Mesenchymal stem cell (in vitro differentiated cells and primary cell): ENCODE data around the gene PRKCI.

Experiments used
- DNase-seq: peaks from one replicate; pipeline ENCODE4 v3.0.0-alpha.2; 2013
- H2AFZ ChIP-seq: one replicate; pipeline ENCODE4 v1.6.1; 2013; ENCODE audit warnings: low read depth, mild to moderate bottlenecking, control low read depth, inconsistent platforms, low read length, moderate library complexity
- H2AK5ac ChIP-seq: 2 replicates; pipeline ENCODE4 v1.6.1; 2013; ENCODE audit warnings: low read length, moderate library complexity, mild to moderate bottlenecking, inconsistent platforms; ENCODE audit not compliant: severe bottlenecking
- H2BK120ac ChIP-seq: one replicate; pipeline ENCODE4 v1.6.1; 2013; ENCODE audit warnings: low read depth, mild to moderate bottlenecking, inconsistent platforms, low read length, moderate library complexity
- H2BK12ac ChIP-seq, 2 experiments: one replicate each; pipeline ENCODE4 v1.6.1; 2013; ENCODE audit warnings: inconsistent platforms in 2 of 2, low read length in 2 of 2, mild to moderate bottlenecking in 2 of 2, moderate library complexity in 2 of 2, control low read depth in 1 of 2
- H2BK15ac ChIP-seq: one replicate; pipeline ENCODE4 v1.6.1; 2013; ENCODE audit warnings: mild to moderate bottlenecking, low read depth, inconsistent platforms; ENCODE audit not compliant: poor library complexity, severe bottlenecking
- H2BK5ac ChIP-seq: 2 replicates; pipeline ENCODE4 v1.6.1; 2013; ENCODE audit warnings: low read depth, mild to moderate bottlenecking, low read length, control low read depth, inconsistent platforms; ENCODE audit not compliant: poor library complexity, severe bottlenecking
- H3K14ac ChIP-seq, 2 experiments: one replicate each; pipeline ENCODE4 v1.6.1; 2013; ENCODE audit warnings: inconsistent platforms in 2 of 2, low read length in 2 of 2, control low read depth in 1 of 2, mild to moderate bottlenecking in 1 of 2, moderate library complexity in 1 of 2
- H3K18ac ChIP-seq, 2 experiments: one replicate each; pipeline ENCODE4 v1.6.1; 2013; ENCODE audit warnings: inconsistent platforms in 2 of 2, low read length in 2 of 2, control low read depth in 1 of 2, low read depth in 1 of 2, mild to moderate bottlenecking in 1 of 2
- H3K23ac ChIP-seq, 2 experiments: one replicate each; pipeline ENCODE4 v1.6.1; 2013; ENCODE audit warnings: inconsistent platforms in 2 of 2, low read length in 2 of 2, mild to moderate bottlenecking in 2 of 2, moderate library complexity in 2 of 2, control low read depth in 1 of 2
- H3K27ac ChIP-seq: 2 replicates; pipeline ENCODE4 v1.5.1; 2013; ENCODE audit warnings: mild to moderate bottlenecking, moderate library complexity, low read length, control low read depth, inconsistent platforms; ENCODE audit not compliant: poor library complexity, severe bottlenecking
- H3K27me3 ChIP-seq, 2 experiments: 2 replicates each; pipeline versions ENCODE4 v1.6.1 to v1.7.0; 2013; ENCODE audit warnings: low read length in 2 of 2, mild to moderate bottlenecking in 2 of 2, moderate library complexity in 2 of 2, control low read depth in 1 of 2, inconsistent platforms in 1 of 2; ENCODE audit not compliant: control insufficient read depth in 1 of 2, insufficient read depth in 1 of 2
- H3K36me3 ChIP-seq, 2 experiments: 2 replicates each; pipeline versions ENCODE4 v1.6.1 to v1.7.0; 2013; ENCODE audit warnings: low read length in 2 of 2, control low read depth in 1 of 2, inconsistent platforms in 1 of 2, low read depth in 1 of 2, mild to moderate bottlenecking in 1 of 2; ENCODE audit not compliant: insufficient read depth in 2 of 2, control insufficient read depth in 1 of 2
- H3K4ac ChIP-seq, 2 experiments: one replicate each; pipeline ENCODE4 v1.6.1; 2013; ENCODE audit warnings: inconsistent platforms in 2 of 2, low read length in 2 of 2, mild to moderate bottlenecking in 2 of 2, moderate library complexity in 2 of 2, control low read depth in 1 of 2, low read depth in 1 of 2
- H3K4me1 ChIP-seq: 2 replicates; pipeline ENCODE4 v1.6.1; 2013; ENCODE audit warnings: low read depth, low read length, control low read depth; ENCODE audit not compliant: control insufficient read depth, insufficient read depth
- H3K4me2 ChIP-seq: 2 replicates; pipeline ENCODE4 v1.6.1; 2013; ENCODE audit warnings: low read length, mild to moderate bottlenecking, inconsistent platforms; ENCODE audit not compliant: poor library complexity, severe bottlenecking
- H3K4me3 ChIP-seq, 2 experiments: 2 replicates each; pipeline versions ENCODE4 v1.5.1 to v1.7.0; 2013; ENCODE audit warnings: low read length in 2 of 2, mild to moderate bottlenecking in 2 of 2, control low read depth in 1 of 2, low read depth in 1 of 2; ENCODE audit not compliant: insufficient read depth in 1 of 2
- H3K79me1 ChIP-seq: replicated peaks from 2 replicates; pipeline ENCODE4 v1.6.1; 2013; ENCODE audit warnings: mild to moderate bottlenecking, control low read depth, low read length, inconsistent platforms; ENCODE audit not compliant: poor library complexity, severe bottlenecking
- H3K9ac ChIP-seq: 2 replicates; pipeline ENCODE4 v1.7.0; 2013; ENCODE audit warnings: mild to moderate bottlenecking, low read length, moderate library complexity
- H3K9me3 ChIP-seq: 2 replicates; pipeline ENCODE4 v1.7.0; 2013; ENCODE audit warnings: mild to moderate bottlenecking, low read length; ENCODE audit not compliant: control insufficient read depth
- H4K8ac ChIP-seq: one replicate; pipeline ENCODE4 v1.6.1; 2013; ENCODE audit warnings: inconsistent platforms, mild to moderate bottlenecking, low read length, moderate library complexity
- H4K91ac ChIP-seq: one replicate; pipeline ENCODE4 v1.6.1; 2013; ENCODE audit warnings: mild to moderate bottlenecking, low read length, inconsistent platforms
- WGBS: methylation state at CpG from one replicate; pipeline ENCODE4 v1.1.7; 2013; ENCODE audit warnings: mixed read lengths; 5-methylcytosine and 5-hydroxymethylcytosine counted together

PRKCI gene

DNA sequence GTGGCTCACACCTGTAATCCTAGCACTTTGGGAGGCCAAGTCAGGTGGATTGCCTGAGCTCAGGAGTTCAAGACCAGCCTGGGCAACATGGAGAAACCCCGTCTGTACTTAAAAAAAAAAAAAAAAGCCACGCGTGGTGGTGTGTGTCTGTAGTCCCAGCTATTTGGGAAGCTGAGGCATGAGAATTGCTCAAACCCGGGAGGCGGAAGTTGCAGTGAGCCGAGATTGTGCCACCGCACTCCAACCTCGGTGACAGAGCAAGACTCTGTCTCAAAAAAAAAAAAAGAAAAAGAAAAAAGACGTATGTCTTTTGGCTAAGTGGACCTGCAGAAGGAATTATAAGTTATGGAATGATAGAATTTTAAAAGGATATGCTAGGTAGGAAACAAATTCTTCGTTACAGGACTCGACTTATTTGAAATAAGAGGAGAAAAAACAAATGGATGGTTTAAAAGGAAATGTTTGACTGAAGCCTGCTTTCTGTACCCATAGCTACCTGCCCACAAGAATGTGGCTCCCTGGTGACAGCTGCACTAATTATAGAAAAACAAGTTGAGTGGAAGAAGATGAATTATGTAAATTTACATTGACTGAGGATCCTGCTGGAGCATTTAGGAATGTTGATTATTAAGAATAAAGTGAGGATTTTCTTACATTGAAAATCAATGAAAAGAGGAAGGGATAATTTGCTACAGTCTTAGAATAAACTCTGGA lies 99.3 kb downstream of the PRKCI start:
- Histone ChIP-seq H3K36me3 (no peaks in the 10 kb centered on the region), H4K8ac (no peak overlapping the region), H4K91ac (no peak overlapping the region), H2AFZ (no peak overlapping the region), H3K9ac (no peak overlapping the region), H3K4ac (no peak overlapping the region), H3K18ac (no peak overlapping the region), H2BK120ac (no peak overlapping the region), H3K14ac (no peak overlapping the region), H3K27me3 (no peaks in the 10 kb centered on the region), H3K4me1 (peaks cover 6% of the 10 kb centered on the region), H3K27ac (no peak overlapping the region), H3K4me3 (no peak overlapping the region), H3K4me2 (no peak overlapping the region), H3K9me3 (no peaks in the 10 kb centered on the region), H3K79me1 (no peaks in the 10 kb centered on the region), H2AK5ac (no peak overlapping the region), H3K23ac (no peak overlapping the region), H2BK5ac (no peak overlapping the region), H2BK15ac (no peak overlapping the region), H2BK12ac (no peak overlapping the region)
- no peak for DNase-seq
- 96% methylated on average over 11 of the region's 11 CpGs for WGBS

DNA sequence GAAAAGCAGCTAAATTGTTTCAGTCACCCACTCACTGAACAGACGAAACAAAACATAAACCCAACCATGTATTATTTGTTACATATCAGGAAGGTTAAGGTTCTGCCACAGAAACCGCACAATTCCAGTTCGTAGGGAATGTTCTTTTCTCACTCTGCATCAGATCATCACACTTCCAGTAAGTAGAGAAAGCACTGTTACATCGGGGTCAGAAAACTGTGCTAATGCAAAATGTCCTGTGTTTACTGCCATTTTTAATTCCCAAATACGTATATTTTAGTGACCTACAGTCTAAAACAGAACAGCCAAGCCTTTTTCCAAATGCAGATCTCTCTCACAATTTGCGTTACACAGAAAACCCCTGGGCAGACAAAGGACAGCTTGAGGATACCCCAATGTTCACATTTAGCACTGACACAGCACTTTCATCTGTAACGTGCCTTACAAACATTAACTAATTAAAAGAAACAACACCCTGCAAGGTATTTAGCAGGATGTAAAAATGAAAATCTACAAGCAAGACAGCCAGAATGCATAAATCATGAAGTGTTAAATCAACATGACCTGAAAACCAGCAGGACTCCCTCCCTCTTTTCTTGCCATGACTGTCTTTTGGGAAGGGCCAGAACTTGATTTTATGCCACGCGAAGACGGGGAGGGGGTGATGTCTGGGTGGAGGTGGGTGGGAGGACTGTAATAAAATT lies 100.5 kb downstream of the PRKCI start:
- no peak overlapping the region for H4K8ac ChIP-seq
- H3K9ac ChIP-seq = no peak overlapping the region
- no peak overlapping the region for H2BK120ac ChIP-seq
- no peak for DNase-seq
- peaks cover 6% of the 10 kb centered on the region for H3K4me1 ChIP-seq
- no peak overlapping the region for H2BK15ac ChIP-seq
- peak overlapping the region; percentile 90 for H3K27ac ChIP-seq
- no peak overlapping the region for H2AFZ ChIP-seq
- H3K4me3 ChIP-seq = no peak overlapping the region
- peak overlapping the region; percentile 53 for H3K4me2 ChIP-seq
- H2BK12ac ChIP-seq = no peak overlapping the region
- no peaks in the 10 kb centered on the region for H3K27me3 ChIP-seq
- H3K23ac ChIP-seq = no peak overlapping the region
- no peak overlapping the region for H4K91ac ChIP-seq
- no peak overlapping the region for H3K4ac ChIP-seq
- 82% methylated on average over 7 of the region's 10 CpGs for WGBS
- no peak overlapping the region for H2AK5ac ChIP-seq
- no peak overlapping the region for H3K18ac ChIP-seq
- no peaks in the 10 kb centered on the region for H3K79me1 ChIP-seq
- no peaks in the 10 kb centered on the region for H3K36me3 ChIP-seq
- H3K14ac ChIP-seq = no peak overlapping the region
- H2BK5ac ChIP-seq = peak overlapping the region; percentile 33
- H3K9me3 ChIP-seq = no peaks in the 10 kb centered on the region

DNA sequence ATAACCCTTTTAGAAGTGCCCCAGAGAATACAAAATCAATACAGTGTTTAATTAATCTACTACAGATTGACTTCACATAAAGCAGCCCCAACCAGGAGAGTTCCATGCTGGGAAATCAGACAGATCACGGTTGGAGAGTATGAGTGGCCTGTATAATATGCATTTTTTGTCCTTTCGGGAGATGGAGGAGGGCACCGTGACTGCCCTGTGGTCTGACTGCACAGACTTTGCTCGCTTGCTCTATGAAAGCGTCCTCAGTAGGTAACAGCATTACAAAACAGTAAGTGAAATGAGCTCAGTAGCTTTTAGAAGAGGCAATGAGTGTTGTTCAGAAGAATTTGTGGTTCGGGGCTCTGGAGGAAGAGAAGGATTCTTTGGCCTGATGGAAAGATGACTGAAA lies 101.1 kb downstream of the PRKCI start:
- H3K18ac ChIP-seq = no peak overlapping the region
- H4K8ac ChIP-seq = no peak overlapping the region
- H3K9ac ChIP-seq = no peak overlapping the region
- H3K79me1 ChIP-seq = no peaks in the 10 kb centered on the region
- H3K23ac ChIP-seq = no peak overlapping the region
- peaks cover 2% of the 10 kb centered on the region for H3K9me3 ChIP-seq
- H2BK120ac ChIP-seq = no peak overlapping the region
- no peak overlapping the region for H2AK5ac ChIP-seq
- no peaks in the 10 kb centered on the region for H3K27me3 ChIP-seq
- H2BK15ac ChIP-seq = no peak overlapping the region
- 91% methylated on average over 6 of the region's 6 CpGs for WGBS
- H3K4me1 ChIP-seq = peaks cover 6% of the 10 kb centered on the region
- no peak overlapping the region for H4K91ac ChIP-seq
- H3K4ac ChIP-seq = no peak overlapping the region
- peak overlapping the region; percentile 90 for H3K27ac ChIP-seq
- H2BK12ac ChIP-seq = no peak overlapping the region
- no peaks in the 10 kb centered on the region for H3K36me3 ChIP-seq
- DNase-seq = no peak
- H2BK5ac ChIP-seq = no peak overlapping the region
- no peak overlapping the region for H3K4me3 ChIP-seq
- no peak overlapping the region for H3K14ac ChIP-seq
- H2AFZ ChIP-seq = no peak overlapping the region
- peak overlapping the region; percentile 53 for H3K4me2 ChIP-seq

DNA sequence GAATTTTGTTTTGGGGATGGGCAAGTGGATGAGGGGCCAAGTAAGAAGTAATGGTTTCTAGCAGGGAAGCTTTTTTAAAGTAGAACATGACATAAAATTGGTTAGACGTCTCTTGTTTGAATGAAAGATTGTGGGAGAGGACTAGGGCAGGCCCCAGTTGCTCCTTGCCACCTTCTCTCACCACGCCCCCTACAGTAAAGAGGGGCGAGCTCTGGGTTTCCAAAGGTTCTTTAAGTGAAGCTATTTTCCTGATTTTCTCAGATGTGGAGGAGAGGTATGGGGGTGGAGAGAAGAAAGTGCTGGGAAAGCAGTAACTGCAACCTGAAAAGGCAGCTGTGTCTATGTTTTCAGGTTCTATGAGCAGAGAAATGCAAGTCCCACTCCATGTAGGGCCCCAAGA lies 102.7 kb downstream of the PRKCI start:
- Histone ChIP-seq H3K79me1 (no peaks in the 10 kb centered on the region), H3K18ac (no peak overlapping the region), H3K4me3 (no peak overlapping the region), H3K27ac (no peak overlapping the region), H2AK5ac (no peak overlapping the region), H2BK12ac (no peak overlapping the region), H3K9me3 (peaks cover 3% of the 10 kb centered on the region), H2AFZ (no peak overlapping the region), H3K14ac (no peak overlapping the region), H4K8ac (no peak overlapping the region), H3K4me1 (peaks cover 6% of the 10 kb centered on the region), H2BK120ac (no peak overlapping the region), H4K91ac (no peak overlapping the region), H3K23ac (no peak overlapping the region), H2BK5ac (no peak overlapping the region), H2BK15ac (no peak overlapping the region), H3K27me3 (no peaks in the 10 kb centered on the region), H3K9ac (no peak overlapping the region), H3K36me3 (no peaks in the 10 kb centered on the region), H3K4me2 (no peak overlapping the region), H3K4ac (no peak overlapping the region)
- DNase-seq = no peak
- WGBS = 71% methylated on average over 3 of the region's 3 CpGs
